CD4-positive, alpha-beta T cell treated with Interleukin-2 at 100 ng/mL for 4 hours (primary cell): ENCODE measurements around the gene C1QTNF8.

Experiments
- DNase-seq: peaks from one replicate; pipeline ENCODE4 v3.0.0-alpha.2; 2020; ENCODE audit warnings: low spot score

C1QTNF8 gene

DNA sequence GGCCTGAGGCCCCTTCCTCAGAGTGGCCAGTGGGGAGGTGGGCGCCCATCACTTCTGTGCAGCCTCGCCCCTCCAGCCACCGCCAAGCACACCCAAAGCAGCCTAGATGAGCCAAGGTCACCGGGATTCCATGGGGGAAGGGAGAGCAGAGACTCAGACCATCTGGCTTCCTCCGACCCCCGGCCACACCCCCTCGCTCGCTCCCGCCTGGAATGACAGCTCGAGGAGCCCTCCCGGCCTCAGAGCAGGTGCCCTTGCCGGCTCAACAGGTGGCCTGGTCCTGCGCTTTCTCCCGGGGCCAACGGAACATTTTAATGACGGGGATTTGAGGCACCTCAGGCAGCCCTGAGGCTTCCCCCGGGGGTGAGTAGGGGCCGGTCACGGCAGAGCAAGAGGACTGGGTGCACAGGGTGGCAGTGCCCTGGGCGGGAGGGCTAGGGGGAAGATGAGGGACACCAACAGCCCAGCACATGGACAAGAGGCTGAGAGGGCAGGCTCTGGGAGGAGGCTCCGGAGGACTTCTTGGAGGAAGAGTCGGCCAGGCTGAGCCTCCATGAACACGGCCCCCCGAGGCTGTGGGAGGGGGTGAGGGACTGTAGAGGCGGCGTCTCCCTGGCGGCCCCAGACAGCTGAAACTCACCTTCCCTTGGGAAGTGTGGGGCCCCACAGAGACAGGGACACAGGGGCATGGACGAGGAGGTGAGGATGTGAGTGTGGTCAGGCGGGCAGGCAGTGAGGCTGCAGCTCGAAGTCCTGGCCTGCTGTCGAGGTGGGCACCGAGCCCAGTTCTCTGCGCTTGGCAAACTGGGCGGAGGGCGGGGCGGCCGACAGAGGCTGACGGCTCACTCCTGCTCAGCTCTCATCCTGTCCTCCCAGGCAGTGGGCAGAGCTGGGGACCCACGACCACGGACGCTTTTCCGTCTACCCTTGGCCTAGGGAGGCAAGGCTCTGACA, 12.5 kb upstream of the C1QTNF8 start:
- no peak for DNase-seq

DNA sequence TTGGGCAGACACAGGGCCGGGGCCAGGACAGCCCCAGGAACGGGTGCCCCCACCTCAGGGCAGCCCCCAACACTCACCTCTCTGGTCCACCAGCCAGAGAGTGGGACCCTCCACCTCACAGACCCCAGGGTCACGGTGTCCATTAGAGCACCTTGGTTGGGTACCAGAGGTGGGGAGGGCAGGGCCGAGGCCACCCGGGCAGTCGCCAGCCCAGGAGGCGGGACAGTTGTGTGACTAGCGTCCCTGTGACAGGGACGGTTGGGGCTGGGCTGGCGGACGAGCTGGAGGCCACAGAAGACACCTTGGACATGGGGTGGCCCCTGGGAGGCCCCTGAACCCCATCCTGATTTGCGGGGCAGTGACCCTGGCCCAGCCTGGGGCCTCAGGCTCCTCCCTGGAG, 11.7 kb upstream of the C1QTNF8 start:
- no peak for DNase-seq

DNA sequence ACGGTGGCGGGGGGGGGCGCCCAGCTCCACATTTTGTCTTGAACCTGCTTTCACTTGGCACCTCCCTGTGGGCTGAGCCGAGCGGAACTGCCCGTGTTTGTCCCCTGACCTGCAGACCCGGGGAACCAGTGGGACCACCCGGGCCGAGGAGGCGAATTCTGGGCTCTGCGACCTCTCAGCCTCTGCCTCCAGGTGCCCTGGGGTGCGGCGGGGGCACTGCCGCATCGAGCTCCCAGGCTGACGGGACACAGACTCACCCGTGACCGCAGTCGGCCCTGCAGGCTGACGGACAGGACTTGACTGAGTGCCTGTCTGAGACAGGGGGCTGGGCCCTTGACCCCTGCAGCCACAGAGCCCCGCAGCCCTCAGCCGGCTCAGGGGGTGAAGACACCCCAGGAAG, 11.1 kb upstream of the C1QTNF8 start:
- no peak for DNase-seq

DNA sequence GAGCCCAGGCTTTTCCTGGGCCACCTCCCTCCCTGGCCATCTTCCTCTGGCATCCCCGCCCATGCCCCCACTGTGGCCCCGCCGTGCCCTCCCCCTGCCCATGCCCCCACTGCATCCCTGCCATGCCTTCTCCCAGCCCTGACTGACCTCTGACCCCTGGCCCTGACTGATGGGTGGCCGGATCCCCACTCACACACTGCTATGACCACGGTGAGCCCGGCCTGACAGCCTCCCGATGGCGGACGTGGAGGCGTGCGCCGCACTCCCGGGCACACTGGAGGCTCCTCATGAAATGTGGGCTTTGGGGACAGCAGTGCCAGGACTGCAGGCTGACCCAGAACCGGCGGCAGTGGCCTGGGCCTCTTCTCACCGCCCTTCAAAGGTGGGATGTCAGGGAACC, 10.6 kb upstream of the C1QTNF8 start:
- no peak for DNase-seq

DNA sequence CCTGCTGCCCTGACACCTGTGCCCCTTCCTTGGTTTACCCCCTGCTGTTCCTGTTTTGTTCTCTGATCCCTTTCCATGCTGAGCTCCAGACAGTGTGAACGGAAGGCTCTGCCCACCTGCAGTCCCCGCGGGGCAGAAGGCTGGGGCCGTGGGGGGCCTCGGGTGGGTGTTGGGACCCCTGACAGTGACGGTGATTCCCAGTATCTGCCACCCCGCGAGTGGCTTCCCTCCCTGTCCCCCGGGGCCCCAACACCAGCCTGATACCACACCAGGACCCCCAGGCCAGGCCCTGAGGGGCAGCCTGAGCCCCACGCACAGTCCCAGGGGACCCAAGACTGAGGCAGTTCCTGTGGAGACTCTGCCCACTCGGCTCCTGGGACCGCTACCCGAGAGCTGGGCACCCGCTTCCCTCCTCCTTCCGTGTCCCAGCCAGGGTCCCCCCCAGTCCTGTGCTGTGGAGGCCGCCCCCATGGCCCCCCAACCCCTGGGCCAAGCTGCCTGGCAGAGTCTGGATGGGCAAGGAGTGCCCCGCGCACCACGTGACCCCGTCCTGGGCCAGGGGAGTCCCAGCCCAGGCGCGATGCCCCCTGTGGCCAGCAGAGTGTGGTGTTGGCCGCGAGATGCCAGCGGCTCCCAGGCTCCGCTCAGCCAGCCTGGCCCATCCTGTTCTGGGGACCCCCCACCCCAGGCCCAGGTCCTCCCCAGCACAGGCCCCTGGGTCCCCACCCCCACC, 10.0 kb upstream of the C1QTNF8 start:
- peak; percentile 2 for DNase-seq

DNA sequence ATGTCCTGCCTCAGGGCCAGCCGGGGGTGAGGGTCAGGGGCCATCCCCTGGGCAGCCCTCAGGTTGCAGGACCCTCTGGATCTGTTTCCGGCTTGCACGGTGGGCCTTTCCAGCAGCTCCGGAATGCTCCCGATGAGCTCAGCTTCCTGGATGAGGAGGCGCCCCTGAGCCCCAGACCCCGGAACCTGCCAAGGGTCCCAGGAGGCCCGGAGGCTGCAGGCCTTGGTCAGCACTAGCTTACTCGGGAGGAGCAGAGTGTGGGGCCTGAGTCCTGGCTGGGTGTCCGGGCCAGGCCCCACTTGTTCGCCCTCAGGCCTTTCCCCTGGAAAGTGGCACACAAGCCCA, 7.6 kb upstream of the C1QTNF8 start:
- DNase-seq = no peak

DNA sequence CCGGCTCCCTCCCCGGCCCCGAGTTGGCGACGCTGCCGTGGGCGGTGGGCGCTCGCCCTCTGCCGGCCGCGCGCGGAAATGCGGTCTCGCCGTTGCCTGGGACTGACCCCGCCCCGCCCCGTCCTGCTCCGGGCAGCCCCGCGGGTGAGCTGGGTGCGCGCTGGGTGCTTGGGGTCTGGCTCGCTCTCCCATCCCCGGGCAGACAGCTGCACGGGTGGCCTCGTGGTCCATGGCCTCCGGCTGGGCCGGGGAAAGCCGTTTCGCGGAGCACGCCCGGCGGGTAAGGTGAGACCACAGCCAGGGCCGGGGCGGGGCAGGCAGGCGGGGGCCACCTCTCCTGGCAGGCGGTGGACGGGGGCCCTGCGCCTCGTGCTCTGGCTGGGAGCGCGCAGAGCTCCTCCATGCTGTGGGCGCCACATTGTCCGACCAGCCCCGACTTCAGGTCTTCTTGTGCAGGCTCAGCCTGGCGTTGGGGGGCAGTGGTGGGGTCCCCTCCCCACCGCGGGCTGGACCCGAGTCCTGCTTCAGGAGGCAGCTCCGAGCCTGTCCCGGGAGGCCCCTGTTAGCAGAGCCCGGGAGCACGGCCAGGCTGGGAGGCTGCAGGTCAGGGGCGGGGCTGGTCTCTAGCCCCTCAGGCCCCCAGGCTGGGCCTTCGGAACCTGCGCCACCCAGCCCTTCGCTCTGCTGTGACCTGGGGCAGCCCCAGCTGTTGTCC, 7.0 kb upstream of the C1QTNF8 start:
- peak; percentile 70 for DNase-seq

DNA sequence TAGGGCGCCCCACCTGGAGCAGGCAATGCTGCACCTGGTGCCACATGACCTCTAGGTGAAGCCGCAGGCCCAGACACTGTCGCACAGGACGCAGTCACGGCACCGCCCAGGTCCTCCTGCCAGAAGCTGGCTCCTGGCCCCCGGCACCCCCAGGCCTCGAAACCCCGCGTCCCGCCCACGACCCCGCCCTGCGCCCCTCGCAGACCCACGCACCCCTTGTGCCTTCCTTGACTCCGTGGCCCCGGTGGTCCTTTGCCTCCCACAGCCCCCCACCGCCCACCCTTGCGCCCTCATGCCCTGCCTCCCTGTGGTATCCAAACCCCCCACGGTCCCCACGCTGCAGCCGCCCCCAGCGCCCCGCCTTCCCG, 6.3 kb upstream of the C1QTNF8 start:
- no peak for DNase-seq

DNA sequence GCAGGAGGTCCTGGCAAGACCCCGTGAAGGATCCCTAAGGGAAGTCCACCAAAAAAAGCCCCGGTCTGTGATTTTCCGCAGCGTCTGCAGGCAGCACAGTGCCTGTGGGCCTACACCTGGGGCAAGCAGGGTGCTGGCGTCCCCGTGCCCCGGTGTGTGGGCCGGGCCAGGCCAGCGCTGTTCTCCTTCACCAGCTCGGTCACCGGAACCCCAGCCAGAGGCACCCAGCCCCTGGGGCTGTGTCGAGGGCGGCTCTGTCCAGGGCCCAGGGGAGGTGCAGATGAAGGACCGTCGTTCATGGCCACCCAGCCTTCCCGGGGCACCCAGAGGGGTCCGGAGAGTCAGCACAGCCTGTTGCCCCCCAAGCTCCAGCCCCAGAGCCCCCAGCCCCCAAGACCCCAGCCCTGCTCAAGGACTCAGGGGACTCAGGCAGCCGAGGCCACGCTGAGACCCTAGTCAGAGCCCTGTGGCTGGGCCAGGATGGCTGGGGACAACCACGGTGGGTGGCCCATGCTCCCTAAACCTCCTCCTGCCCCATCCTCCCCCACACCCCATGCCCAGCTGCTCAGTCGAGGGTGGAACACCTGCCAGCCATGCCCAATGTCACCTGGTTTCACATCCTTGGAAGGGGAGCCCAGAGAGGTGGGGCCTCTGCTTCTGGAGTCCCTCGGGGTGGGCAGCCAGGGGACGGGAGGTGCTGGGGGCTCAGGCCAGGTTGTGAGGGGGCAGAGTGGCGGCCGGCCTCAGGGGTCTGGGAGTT, 5.7 kb upstream of the C1QTNF8 start:
- DNase-seq = no peak

DNA sequence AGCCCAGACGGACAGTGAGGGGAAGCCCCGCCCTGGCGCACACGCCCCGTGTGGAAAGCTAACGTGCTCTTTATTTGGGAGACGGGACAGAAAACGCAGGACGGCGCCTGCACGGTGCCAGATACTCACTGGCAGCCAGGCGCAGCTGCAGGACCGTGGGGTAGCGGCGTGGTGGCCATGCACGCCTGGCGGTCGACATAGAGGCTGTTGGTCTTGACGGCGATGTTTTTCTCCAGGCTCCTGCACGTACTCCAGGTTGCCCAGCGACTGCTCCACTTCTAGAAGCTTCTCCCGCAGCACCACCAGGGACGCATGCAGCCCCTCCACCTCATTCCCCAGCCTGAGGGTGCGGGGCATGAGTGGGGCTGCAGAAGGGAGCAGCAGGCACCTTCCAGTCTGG, 5.1 kb upstream of the C1QTNF8 start:
- no peak for DNase-seq

DNA sequence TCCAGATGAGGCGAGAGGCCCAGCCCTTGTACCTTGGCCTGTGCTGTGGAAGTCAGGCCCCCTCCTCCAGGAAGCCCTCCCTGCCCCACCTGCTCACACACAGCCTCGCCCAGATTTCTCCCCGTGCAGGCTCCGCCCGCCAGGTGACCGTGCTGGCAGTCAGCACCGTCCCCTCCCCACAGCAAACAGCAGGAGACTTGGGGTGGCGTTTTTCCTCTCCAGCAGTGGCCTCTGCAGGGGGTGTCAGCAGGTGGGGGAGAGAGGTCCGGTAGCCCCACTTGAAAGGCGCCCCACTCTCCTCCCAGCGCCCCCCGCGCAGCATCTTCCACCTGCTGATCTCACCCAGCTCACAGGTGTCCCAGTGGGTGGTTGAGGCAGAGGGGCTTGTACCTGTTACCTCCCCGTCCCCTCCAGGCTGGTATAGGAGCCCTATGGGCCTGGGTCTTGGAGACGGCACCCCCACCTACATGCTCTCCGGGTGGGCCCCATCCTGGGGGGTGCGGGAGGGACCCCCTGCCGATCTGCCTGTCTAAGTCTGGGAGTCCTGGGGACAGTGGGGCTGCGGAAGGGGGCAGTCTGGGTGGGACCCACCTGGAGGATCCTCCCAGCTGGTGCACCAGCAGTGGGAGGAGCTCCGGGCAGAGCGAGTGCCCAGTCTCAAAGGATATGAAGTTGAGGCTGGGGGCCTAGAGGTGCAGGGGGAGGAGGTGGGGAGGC, 4.2 kb upstream of the C1QTNF8 start:
- DNase-seq = no peak

DNA sequence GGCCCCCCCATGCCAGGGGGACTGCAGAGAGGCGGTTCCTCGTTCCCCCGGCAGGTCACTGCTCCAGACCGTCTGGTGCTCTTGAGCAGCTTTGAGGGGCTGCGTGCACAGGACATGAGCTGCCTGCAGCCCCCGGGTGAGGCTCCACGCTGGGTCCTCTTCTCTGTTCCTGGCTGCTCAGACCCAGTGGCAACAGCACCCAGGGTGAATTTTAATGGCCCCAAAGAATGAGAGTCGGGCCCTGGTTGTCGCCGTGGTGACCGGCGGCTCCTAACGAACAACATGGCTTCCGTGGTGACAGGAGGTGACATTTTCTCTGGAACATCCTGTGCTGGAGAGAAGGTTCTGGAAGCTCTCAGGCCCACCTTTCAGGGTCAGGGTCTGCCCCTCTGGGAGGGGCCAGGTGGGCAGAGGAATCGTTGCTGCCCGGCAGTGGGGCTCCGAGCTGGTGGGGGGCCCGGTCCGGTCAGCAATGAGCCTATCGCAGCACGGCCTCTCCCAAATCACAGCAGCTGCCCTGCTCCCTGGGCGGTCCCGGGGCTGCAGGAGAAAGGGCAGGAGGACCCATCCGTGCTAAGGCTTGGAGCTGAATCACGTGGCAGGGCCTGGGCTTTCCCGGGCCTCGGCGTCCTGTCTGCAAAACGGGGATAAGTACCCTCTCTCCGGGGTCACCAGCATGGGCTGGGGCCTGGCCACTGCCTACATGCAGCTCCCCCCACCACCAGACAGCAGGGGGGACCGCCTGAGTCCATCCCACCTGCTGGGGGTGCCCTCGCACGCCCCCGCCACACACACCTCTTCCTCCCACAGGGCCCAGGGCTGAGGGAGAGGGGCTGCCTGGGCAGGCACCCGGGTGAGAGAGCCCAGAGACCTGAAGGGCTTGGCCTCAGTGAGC, 3.4 kb upstream of the C1QTNF8 start:
- no peak for DNase-seq

DNA sequence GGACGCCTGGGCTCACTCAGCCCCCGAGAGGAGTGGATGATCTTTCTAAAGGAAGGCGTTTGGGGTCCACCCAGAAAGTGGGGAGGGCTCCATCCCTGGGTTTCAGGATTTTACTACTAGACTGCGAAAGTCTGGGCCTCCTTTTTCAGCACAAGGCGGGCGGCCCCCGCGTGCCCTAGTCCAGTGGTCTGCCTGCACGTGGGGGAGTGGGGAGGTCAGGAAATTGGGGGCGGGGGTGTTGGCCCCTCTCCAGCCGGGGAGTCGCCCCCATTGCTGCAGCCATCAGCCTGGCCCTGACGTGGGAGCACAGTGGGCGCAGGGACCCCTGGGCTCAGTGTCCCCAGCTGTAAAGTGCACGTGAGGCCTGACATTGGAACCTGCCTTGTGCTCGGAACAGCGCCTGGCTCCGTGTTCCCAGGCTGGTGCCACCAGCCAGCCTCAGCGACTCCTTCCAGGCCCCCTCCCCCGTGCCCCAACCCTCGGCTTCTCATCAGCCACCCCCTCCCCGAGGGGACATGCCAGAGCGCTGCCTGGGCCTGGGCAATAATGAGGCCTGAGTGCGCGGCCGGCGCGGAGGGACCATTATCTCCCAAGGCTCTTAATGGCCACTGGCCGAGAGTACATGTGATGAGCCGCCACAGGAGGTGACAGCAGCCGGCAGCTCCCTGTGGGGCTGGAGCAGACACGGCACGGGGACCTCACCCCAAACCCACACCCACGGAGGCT, 2.4 kb upstream of the C1QTNF8 start:
- no peak for DNase-seq

DNA sequence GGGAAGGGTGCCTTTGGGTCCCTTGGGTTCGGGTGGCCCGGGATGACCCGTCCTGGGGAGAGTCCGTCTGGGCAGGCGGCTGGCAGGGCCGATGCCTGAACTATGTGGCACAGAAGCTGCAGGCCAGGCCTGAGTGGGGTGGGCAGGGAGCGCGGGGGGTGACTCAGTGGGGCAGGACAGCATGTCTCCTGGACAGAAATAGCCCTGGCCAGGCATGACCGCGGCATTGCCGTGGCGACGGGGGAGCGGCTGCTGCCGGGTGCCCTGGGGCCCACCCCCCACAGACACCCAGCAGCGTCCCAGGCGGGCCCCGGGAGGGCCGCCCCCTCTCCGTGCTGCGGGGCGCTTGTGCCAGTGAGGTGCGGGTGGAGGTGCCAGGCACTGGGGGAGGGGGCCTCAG, 1.8 kb upstream of the C1QTNF8 start:
- DNase-seq = no peak

DNA sequence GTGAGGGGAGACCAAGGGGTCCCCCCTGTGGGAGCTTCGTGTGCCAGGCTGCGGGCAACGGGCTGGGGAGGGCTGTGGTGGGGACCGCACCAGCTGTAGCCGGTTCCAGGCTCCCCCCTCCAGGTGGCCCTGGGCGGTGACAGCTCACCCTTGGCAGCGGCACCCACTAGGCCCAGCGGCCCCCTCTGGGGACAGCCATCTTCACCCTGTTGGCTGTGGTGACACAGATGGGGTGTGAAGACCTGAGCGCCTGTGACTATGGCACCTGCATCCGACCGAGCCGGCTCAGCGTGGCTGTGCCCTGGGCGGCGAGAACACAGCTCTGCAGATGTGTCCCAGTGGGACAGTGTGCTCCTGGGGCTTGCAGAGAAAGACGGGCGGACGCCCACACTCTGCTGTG, 1.1 kb upstream of the C1QTNF8 start:
- DNase-seq = no peak

DNA sequence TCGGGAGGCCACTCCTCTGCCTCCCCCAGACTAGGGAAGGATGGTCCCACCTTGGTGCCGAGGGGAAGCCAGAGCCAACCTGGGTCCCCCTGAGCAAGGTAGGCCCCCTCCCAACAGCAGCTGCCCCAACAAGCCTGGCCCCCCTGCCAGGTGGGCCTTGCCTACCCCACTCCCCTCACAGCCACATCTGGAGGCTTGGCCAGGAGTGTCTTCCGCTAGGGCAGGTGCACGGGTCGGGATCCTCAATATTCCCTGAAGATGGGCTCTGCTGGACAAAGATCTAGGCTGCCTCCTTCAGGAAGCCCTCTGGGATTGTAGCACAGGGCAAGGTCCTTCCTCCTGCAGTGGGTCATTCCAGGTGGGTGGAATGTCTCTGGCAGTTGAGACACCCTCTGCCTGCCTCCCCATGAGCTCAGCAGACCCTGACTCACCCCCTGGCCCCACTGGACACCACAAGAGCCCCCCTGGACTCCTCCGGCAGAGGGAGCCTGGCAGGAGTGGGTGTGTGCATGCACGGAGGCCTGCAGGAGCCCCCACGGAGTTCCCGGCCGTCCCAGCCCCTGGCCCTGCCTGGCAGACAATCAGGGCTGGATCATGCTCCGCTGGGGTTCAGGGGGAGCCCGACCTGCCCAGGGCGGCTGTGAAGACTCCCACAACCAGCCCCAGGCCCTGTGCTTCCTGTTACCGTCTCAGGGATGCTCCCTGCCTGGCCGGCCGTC, 435 bp downstream of the C1QTNF8 start:
- no peak for DNase-seq

DNA sequence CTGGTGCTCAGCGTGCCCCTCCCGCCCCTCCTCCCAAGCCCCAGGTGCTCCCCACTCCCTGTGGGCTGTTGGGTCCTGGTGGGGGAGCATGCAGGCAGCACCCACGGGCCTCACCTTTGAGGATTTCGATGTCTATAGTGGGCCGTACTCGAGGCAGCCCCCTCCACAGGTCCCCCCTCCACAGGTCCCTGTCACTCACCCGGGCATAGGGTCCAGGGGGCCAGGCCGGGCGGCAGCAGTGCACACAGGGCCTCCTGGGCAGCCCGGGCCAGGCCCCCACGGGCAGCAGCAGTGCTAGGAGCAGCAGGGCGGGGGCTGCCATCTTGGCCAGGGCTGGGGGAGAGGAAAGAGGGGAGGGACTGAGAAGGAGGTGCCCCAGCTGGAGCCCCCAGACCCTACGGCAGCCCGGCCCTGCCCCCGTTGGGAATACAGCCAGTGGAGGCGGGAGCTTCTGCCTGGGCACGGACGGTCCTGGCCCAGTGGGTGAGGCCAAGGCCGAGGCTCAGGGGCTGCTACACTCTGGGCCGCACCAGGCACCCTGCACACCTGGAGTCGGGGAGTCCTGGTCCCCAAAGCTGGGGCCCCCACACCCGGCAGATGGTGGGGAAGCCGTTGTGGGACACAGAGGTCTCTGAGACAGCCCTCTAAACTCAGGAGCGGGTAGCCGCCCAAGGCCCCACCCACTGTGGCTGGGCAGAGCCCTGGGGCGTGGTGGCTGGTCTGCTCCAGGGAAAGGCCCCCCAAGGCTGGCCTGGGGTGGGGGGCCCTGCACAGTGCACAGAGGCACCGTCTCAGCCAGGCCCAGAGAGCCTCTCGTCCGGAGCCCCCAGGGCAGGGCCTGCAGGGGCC, 1.2 kb downstream of the C1QTNF8 start:
- DNase-seq = no peak

DNA sequence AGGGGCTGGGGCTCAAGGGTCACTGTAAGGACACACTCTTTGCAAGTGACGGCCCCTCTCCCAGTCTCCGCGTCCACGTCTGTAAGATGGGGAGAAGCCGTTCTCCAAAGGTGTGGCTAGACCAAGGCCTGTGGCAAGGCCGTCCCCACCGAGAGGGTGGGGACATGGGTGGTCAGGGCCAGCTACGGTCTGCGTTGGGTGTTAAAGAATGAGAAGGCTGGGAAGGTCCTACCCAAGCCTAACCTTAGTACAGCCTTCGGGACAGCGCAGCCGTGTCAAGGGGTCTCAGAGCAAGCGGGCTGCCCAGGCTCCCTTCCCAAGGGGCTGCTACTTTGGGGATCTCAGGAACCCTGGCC, 1.9 kb downstream of the C1QTNF8 start:
- DNase-seq = no peak
